Neural cell (in vitro differentiated cells): ENCODE data around the gene CASP9. TPM values are rescaled to one million over a fixed set of nuclear protein-coding genes. Genes with fewer than 3 reads are reported as not detected.

Experiments
- H2AFZ ChIP-seq: fragments of 200-600, 300-800 bp; sonication (generic), shearing (Covaris generic); 2 replicates; pipeline ENCODE4 v1.6.0; 2014; ENCODE audit warnings: low read depth, mild to moderate bottlenecking, antibody characterized with exemption, low read length, moderate library complexity
- H3F3A ChIP-seq: fragments of 200-600 bp; shearing (Covaris generic); 2 replicates; pipeline ENCODE4 v1.6.1; 2016; ENCODE audit warnings: mild to moderate bottlenecking, moderate library complexity, mixed read lengths, antibody characterized with exemption, low read length; ENCODE audit not compliant: insufficient read depth, poor library complexity, severe bottlenecking
- H3K27ac ChIP-seq: fragments of 200-600, 300-800 bp; sonication (generic), shearing (Covaris generic); 2 replicates; pipeline ENCODE4 v1.5.1; 2014; ENCODE audit warnings: mild to moderate bottlenecking, low read length, moderate library complexity
- H3K27me3 ChIP-seq: fragments of 300-800, 200-600 bp; sonication (generic), shearing (Covaris generic); 2 replicates; pipeline ENCODE4 v1.6.0; 2014; ENCODE audit warnings: mild to moderate bottlenecking, low read depth, low read length, moderate library complexity; ENCODE audit not compliant: insufficient read depth
- H3K36me3 ChIP-seq: fragments of 300-800, 200-600 bp; sonication (generic), shearing (Covaris generic); 2 replicates; pipeline ENCODE4 v1.5.1; 2014; ENCODE audit warnings: mild to moderate bottlenecking, antibody characterized with exemption, low read length, moderate library complexity; ENCODE audit not compliant: insufficient read depth
- H3K4me2 ChIP-seq: fragments of 300-800, 200-600 bp; sonication (generic), shearing (Covaris generic); 2 replicates; pipeline ENCODE4 v1.6.0; 2014; ENCODE audit warnings: mild to moderate bottlenecking, low read length
- H3K4me3 ChIP-seq: fragments of 300-800, 200-600 bp; sonication (generic), shearing (Covaris generic); 2 replicates; pipeline ENCODE4 v1.5.1; 2014; ENCODE audit warnings: mild to moderate bottlenecking, low read length, moderate library complexity
- H3K79me2 ChIP-seq: fragments of 200-600 bp; shearing (Covaris generic); replicated peaks from 2 replicates; pipeline ENCODE4 v1.6.0; 2014; ENCODE audit warnings: mild to moderate bottlenecking, low read length, moderate library complexity; ENCODE audit not compliant: insufficient read depth
- H3K9ac ChIP-seq: fragments of 300-800, 200-600 bp; sonication (generic), shearing (Covaris generic); 2 replicates; pipeline ENCODE4 v1.6.1; 2016; ENCODE audit warnings: mild to moderate bottlenecking, low read length, mixed read lengths
- H3K9me2 ChIP-seq: fragments of 200-600 bp; shearing (Covaris generic); 2 replicates; pipeline ENCODE4 v1.6.1; 2016; ENCODE audit warnings: mild to moderate bottlenecking, low read length, mixed read lengths; ENCODE audit not compliant: insufficient read depth
- H3K9me3 ChIP-seq: fragments of 200-600, 300-800 bp; sonication (generic), shearing (Covaris generic); 2 replicates; pipeline ENCODE4 v1.6.1; 2016; ENCODE audit warnings: mild to moderate bottlenecking, mixed run types, low read length, moderate library complexity, mixed read lengths
- H4K20me1 ChIP-seq: fragments of 200-600 bp; shearing (Covaris generic); 2 replicates; pipeline ENCODE4 v1.6.1; 2016; ENCODE audit warnings: mild to moderate bottlenecking, mixed run types; ENCODE audit not compliant: insufficient read depth
- CTCF ChIP-seq: fragments of 450-650 bp; IDR thresholded peaks from 2 replicates; pipeline ENCODE4 v1.5.1; 2014; ENCODE audit warnings: antibody characterized with exemption, mild to moderate bottlenecking, moderate library complexity; ENCODE audit not compliant: poor library complexity, severe bottlenecking
- EP300 ChIP-seq: fragments of 450-650 bp; conservative IDR thresholded peaks from 2 replicates; pipeline ENCODE4 v1.6.1; 2014; ENCODE audit warnings: antibody characterized with exemption, mild to moderate bottlenecking, moderate library complexity; ENCODE audit not compliant: poor library complexity, severe bottlenecking
- EZH2 ChIP-seq: fragments of 200-600, 300-800 bp; shearing (Covaris generic), sonication (generic); IDR thresholded peaks from 2 replicates; pipeline ENCODE4 v1.6.1; 2014; ENCODE audit warnings: antibody characterized with exemption, low read length, borderline replicate concordance, mild to moderate bottlenecking; ENCODE audit not compliant: insufficient read depth, poor library complexity, severe bottlenecking
- MXI1 ChIP-seq: fragments of 450-650 bp; conservative IDR thresholded peaks from 2 replicates; pipeline ENCODE4 v1.6.1; 2014; ENCODE audit warnings: antibody characterized with exemption, mild to moderate bottlenecking; ENCODE audit not compliant: poor library complexity, severe bottlenecking
- POLR2AphosphoS5 ChIP-seq: IDR thresholded peaks from 2 replicates; pipeline ENCODE4 v1.6.1; 2012
- RAD21 ChIP-seq: fragments of 450-650 bp; conservative IDR thresholded peaks from 2 replicates; pipeline ENCODE4 v1.6.1; 2014; ENCODE audit warnings: antibody characterized with exemption, mild to moderate bottlenecking, moderate library complexity
- REST ChIP-seq: IDR thresholded peaks from 2 replicates; pipeline ENCODE4 v1.6.1; 2012; ENCODE audit warnings: borderline replicate concordance
- SMC3 ChIP-seq: fragments of 450-650 bp; conservative IDR thresholded peaks from 2 replicates; pipeline ENCODE4 v1.6.1; 2014; ENCODE audit warnings: antibody characterized with exemption, mild to moderate bottlenecking, moderate library complexity; ENCODE audit not compliant: poor library complexity
- TAF1 ChIP-seq: IDR thresholded peaks from 2 replicates; pipeline ENCODE4 v1.6.1; 2012; ENCODE audit warnings: low read depth
- polyA plus RNA-seq: library from polyadenylated mRNA; depleted of rRNA; stranded (reverse); fragments of >200 nt; gene quantifications from 2 replicates; pipeline ENCODE4 v1.2.3, GENCODE V29; 2014

CASP9 gene
- polyA plus RNA-seq, 1 donor from 2014 or later, result 13.7 TPM

GRCh38 chr1:15506831-15507230, 17.2 kb downstream of the CASP9 start:
- Histone ChIP-seq H3K79me2 (no peaks in the 10 kb centered on the region), H4K20me1 (no peaks in the 10 kb centered on the region), H3K4me2 (no peak overlapping the region), H3K9ac (no peak overlapping the region), H3K4me3 (no peak overlapping the region), H2AFZ (no peak overlapping the region), H3K9me3 (no peaks in the 10 kb centered on the region), H3K9me2 (no peaks in the 10 kb centered on the region), H3K36me3 (no peaks in the 10 kb centered on the region), H3K27me3 (no peaks in the 10 kb centered on the region), H3K27ac (no peak overlapping the region), H3F3A (no peaks in the 10 kb centered on the region)
- TF ChIP-seq SMC3, result no peak
- no peak for TF ChIP-seq POLR2AphosphoS5
- no peak for TF ChIP-seq TAF1
- no peak for TF ChIP-seq RAD21
- no peak for TF ChIP-seq REST
- TF ChIP-seq MXI1, result no peak
- TF ChIP-seq EP300, result no peak
- TF ChIP-seq CTCF, result no peak
- no peak for TF ChIP-seq EZH2

GRCh38 chr1:15504436-15504835, 19.6 kb downstream of the CASP9 start:
- no peaks in the 10 kb centered on the region for H3K79me2 ChIP-seq
- H3K27me3 ChIP-seq, result no peaks in the 10 kb centered on the region
- TF ChIP-seq EP300 (no peak), RAD21 (no peak), TAF1 (no peak), EZH2 (no peak), CTCF (no peak), REST (no peak), POLR2AphosphoS5 (no peak), MXI1 (no peak), SMC3 (no peak)
- H3K9me3 ChIP-seq, result no peaks in the 10 kb centered on the region
- H3F3A ChIP-seq, result no peaks in the 10 kb centered on the region
- no peaks in the 10 kb centered on the region for H4K20me1 ChIP-seq
- H3K9ac ChIP-seq, result no peak overlapping the region
- H3K4me3 ChIP-seq, result no peak overlapping the region
- no peaks in the 10 kb centered on the region for H3K36me3 ChIP-seq
- H3K27ac ChIP-seq, result no peak overlapping the region
- H2AFZ ChIP-seq, result no peak overlapping the region
- no peaks in the 10 kb centered on the region for H3K9me2 ChIP-seq
- H3K4me2 ChIP-seq, result no peak overlapping the region
